GM12801 (cell line): Measurements from ENCODE around the gene CMKLR1.

ENCODE experiments used
- TF ChIP-seq, protein P1 (sequence below): IDR thresholded peaks from one replicate; pipeline ENCODE4 v1.5.1; 2011; ENCODE audit warnings: control low read depth; ENCODE audit not compliant: insufficient read length; ENCODE audit errors: extremely low read depth

CMKLR1 gene

DNA sequence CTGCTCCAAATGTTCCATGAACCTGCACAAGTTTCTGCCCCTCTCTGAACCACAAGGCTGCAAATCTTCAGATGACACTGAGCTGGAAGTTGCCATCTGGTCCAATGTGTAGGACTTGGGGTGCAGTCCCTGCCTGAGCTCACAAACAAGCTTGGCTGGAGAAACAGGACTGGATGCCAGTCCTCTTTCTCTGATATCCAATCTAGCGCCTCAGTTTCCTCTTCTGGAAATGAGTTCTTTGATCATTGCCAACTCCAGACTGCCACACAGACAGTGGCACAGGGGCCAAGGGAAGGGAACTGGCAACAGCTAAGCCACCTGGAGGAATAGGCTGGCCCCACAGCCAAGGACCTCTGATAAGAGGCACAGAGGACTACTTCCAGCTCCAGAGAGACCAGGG, 15.5 kb downstream of the CMKLR1 start:
- TF ChIP-seq, protein P1, sequence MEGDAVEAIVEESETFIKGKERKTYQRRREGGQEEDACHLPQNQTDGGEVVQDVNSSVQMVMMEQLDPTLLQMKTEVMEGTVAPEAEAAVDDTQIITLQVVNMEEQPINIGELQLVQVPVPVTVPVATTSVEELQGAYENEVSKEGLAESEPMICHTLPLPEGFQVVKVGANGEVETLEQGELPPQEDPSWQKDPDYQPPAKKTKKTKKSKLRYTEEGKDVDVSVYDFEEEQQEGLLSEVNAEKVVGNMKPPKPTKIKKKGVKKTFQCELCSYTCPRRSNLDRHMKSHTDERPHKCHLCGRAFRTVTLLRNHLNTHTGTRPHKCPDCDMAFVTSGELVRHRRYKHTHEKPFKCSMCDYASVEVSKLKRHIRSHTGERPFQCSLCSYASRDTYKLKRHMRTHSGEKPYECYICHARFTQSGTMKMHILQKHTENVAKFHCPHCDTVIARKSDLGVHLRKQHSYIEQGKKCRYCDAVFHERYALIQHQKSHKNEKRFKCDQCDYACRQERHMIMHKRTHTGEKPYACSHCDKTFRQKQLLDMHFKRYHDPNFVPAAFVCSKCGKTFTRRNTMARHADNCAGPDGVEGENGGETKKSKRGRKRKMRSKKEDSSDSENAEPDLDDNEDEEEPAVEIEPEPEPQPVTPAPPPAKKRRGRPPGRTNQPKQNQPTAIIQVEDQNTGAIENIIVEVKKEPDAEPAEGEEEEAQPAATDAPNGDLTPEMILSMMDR = no peak

DNA sequence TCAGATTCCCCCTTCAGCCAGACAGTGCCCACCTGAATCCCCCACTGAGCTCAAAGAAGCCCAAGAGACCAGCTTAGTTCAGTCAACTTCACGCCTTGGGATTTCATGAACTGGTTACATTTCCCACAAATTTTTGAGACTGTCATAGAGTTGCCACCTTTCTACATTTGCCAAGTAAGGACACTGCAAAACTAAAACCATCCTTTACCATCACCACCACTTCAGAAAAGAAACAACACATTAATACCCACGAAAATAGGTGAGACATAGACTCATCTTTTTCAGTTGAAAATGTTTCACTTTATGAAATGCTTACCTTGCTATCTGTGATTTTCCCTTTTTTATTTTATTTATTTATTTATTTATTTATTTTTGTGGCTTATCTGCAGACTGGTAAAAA, 16.1 kb downstream of the CMKLR1 start:
- TF ChIP-seq, protein P1 = no peak

DNA sequence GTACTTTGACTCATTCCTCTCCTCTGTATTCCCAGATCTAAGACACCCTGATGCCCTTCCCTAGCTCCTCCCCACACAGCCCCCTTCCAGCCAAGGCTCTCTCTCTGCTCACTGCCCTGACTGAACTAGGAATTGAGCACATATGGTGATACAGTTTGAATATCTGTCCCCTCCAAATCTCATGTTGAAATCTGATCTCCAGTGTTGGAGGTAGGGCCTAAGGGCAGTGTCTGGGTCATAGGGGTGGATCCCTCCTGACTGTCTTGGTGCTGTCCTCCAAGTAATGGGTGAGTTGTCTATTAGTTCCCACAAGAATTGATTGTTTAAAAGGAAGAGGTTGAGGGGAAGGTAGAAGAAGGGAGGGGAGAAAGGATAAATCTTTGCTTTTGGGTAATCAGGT, 17.4 kb downstream of the CMKLR1 start:
- TF ChIP-seq, protein P1 = no peak

DNA sequence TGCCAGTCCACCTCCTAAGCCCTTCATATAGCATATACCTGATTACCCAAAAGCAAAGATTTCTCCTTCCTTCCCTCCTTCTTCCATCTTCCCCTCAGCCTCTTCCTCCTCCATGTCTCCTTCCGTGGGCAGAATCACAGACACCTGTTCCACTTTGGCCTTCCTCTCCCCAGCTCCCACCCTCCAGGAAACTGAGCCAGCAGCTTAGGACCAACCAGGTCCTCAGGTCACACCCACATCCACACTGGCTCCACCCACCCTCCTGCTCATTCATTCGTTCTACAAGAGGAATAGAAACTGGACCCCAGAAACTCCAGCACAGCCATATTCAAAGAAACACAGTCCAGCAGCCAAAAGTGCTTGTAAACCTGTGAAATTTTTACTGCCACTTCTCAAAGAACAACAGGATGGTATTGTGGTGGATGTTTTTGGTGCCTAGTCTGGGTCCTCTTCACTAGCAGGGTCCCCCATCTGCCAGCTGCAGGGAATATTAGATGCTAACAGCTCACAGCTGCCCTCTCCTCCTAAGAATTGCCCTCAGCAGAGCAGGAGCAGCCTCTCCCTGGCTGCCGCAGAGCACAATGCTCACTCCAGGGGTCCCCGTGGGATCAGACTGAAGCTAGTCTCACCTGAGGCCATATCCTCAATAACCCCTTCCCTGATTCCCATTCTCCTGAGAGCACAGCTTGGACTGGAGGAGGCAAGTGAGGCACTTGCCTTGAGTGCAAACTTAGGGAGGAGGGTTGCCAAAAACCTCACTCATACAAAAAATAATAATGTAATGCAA, 18.4 kb downstream of the CMKLR1 start:
- TF ChIP-seq, protein P1 = no peak

DNA sequence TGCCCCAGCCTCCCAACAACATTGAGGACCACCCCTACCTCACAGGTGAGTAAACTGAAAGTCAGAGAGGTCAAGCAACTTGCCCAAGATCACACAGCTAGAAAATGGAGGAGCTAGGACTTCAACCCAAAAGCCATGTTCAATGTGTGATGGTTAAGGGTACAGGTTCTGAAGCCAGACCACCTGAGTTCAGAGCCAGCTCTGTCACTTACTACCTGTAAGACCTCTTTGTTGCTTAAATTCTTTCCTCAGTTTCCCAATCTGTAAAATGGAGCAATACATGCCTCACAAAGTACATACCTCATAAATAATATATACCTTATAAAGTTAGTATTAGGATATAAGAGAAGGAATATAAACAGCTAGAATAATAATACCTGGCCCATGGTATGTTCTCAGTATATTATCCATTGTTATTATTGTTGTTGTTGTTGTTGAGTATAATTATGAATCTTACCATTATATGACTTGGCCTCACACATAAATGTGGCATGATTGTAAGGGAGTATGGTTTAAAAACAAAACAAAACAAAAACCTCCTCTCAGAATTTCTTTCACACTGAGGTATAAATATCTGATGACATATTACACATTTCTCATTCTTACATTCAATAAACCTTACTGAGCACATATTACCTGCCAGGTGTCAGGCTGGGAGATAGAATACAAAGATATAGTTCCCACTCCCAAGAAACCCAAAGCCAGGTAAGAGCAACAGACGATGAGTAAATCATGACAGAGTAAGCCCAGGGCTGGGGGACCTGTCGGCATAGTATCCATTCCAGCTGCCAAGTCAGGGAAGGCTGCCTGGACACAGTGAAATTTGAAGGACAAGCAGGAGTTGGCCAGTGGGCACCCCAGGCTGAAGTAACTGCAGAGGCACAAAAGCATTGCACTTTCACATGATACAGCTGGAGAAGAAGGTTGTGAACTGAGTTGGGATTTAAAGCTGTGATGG, 19.6 kb downstream of the CMKLR1 start:
- TF ChIP-seq, protein P1 = no peak

DNA sequence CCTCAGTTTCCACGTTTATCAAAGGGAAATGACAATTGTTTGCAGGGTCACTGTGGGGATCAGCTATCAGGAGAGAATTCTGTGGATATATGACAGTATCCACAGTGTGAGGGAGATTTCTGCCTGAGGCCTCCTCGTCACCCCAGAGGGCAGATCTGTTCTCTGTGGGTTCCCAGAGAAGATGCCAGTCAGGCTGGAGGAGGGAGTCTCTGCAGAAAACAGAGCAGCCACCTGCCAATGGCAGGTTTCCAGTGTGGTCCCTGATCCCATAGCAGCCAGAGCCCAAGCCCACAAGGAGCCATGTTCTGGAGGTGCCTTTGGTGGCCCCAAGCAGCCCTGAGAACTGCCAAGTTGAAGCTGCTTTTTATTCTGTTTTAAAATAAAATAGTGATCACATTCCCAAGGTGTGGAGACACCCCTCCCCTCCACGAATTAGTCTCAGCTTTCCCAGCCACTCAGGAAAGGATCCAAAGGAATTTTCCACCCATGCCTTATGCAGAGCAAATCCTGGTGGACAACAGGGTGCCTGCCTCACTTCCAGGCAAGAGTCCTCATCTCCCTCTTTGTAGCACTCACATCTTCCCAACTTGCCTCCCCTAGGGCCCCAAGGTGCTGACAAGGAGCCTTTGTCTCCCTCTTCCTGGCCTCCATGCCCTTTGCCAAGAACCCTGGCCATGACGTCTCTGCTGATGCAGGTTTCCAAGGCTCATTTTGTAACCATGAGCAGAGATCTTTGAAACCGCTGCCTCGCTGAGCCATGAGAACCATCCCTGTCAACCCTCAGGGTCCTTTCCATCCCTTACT, 20.4 kb downstream of the CMKLR1 start:
- TF ChIP-seq, protein P1 = no peak
